ENCODE measurements around the gene LGR5. TPM values are rescaled to one million over a fixed set of nuclear protein-coding genes. Genes with fewer than 3 reads are reported as not detected.

LGR5 gene
- total and polyA plus RNA-seq, 2 donors (not counting 1 experiment from before 2014, with no cell fraction given), result not detected

DNA sequence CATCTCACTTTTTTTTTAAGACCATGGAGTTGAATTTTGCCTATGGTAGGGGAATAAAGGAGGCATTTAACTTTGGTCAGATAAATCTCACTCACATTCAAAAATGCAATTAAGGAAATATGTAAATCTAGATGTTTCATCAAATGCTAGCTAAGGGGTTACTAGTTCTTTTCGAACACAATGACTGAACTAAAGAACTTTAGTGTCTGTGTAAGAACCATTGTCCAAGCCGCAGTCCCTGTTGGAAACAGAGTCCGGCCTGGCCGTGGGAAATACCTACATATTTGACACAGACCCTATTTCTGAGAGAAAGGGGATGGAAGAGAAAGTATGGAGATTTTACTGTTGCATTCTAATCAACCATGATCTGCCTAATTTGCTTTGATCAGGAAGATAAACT lies 17.4 kb downstream of the LGR5 start:
- Histone ChIP-seq H3K9me3 (ENCODE audit: control insufficient read depth, insufficient read depth, low read depth, low read length) (no peaks in the 10 kb centered on the region), H3K27me3 (ENCODE audit: control insufficient read depth, insufficient read depth, low read length) (peaks cover 3% of the 10 kb centered on the region), H3K36me3 (ENCODE audit: control insufficient read depth, insufficient read depth, low read length) (no peaks in the 10 kb centered on the region), H3K4me2 (ENCODE audit: extremely low read depth, insufficient read depth, low read length) (no peak overlapping the region), H3K27ac (ENCODE audit: insufficient read depth, low read length) (no peak overlapping the region), H3K4me3 (replicated peaks in 1 of 4; ENCODE audit: control extremely low read depth in 1 of 4, insufficient read depth in 1 of 4, low read depth in 3 of 4, low read length in 4 of 4) (no peak overlapping the region), H3K9ac (ENCODE audit: insufficient read depth, low read length) (no peak overlapping the region), H3K79me2 (ENCODE audit: control insufficient read depth, insufficient read depth, low read length) (no peaks in the 10 kb centered on the region), H2AFZ (ENCODE audit: low read length) (no peak overlapping the region), H3K4me1 (ENCODE audit: control insufficient read depth, extremely low read depth, insufficient read depth, low read length) (no peaks in the 10 kb centered on the region), H4K20me1 (ENCODE audit: control insufficient read depth, extremely low read depth, insufficient read depth, low read length) (no peaks in the 10 kb centered on the region)
- TF ChIP-seq, protein P1, sequence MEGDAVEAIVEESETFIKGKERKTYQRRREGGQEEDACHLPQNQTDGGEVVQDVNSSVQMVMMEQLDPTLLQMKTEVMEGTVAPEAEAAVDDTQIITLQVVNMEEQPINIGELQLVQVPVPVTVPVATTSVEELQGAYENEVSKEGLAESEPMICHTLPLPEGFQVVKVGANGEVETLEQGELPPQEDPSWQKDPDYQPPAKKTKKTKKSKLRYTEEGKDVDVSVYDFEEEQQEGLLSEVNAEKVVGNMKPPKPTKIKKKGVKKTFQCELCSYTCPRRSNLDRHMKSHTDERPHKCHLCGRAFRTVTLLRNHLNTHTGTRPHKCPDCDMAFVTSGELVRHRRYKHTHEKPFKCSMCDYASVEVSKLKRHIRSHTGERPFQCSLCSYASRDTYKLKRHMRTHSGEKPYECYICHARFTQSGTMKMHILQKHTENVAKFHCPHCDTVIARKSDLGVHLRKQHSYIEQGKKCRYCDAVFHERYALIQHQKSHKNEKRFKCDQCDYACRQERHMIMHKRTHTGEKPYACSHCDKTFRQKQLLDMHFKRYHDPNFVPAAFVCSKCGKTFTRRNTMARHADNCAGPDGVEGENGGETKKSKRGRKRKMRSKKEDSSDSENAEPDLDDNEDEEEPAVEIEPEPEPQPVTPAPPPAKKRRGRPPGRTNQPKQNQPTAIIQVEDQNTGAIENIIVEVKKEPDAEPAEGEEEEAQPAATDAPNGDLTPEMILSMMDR (conservative IDR thresholded peaks at IDR 0.05 in 1 of 2, IDR thresholded peaks at IDR 0.05 in 1 of 2; ENCODE audit: low read depth in 1 of 2, low read length in 2 of 2), result no peak
- TF ChIP-seq EZH2 (IDR thresholded peaks at IDR 0.05; ENCODE audit: low read length, missing control alignments), result no peak
- no peak for DNase-seq (ENCODE audit: low read depth in 2 of 2)

GRCh38 chr12:71460318-71460717 lies 20.7 kb downstream of the LGR5 start:
- Histone ChIP-seq H3K9me3 (ENCODE audit: control insufficient read depth, insufficient read depth, low read depth, low read length) (no peaks in the 10 kb centered on the region), H4K20me1 (ENCODE audit: control insufficient read depth, extremely low read depth, insufficient read depth, low read length) (no peaks in the 10 kb centered on the region), H3K79me2 (ENCODE audit: control insufficient read depth, insufficient read depth, low read length) (no peaks in the 10 kb centered on the region), H2AFZ (ENCODE audit: low read length) (no peak overlapping the region), H3K4me1 (ENCODE audit: control insufficient read depth, extremely low read depth, insufficient read depth, low read length) (no peaks in the 10 kb centered on the region), H3K27ac (ENCODE audit: insufficient read depth, low read length) (no peak overlapping the region), H3K4me2 (ENCODE audit: extremely low read depth, insufficient read depth, low read length) (no peak overlapping the region), H3K9ac (ENCODE audit: insufficient read depth, low read length) (no peak overlapping the region), H3K36me3 (ENCODE audit: control insufficient read depth, insufficient read depth, low read length) (no peaks in the 10 kb centered on the region), H3K4me3 (replicated peaks in 1 of 4; ENCODE audit: control extremely low read depth in 1 of 4, insufficient read depth in 1 of 4, low read depth in 3 of 4, low read length in 4 of 4) (no peak overlapping the region), H3K27me3 (ENCODE audit: control insufficient read depth, insufficient read depth, low read length) (no peaks in the 10 kb centered on the region)
- TF ChIP-seq EZH2 (IDR thresholded peaks at IDR 0.05; ENCODE audit: low read length, missing control alignments), result no peak
- TF ChIP-seq, protein P1 (conservative IDR thresholded peaks at IDR 0.05 in 1 of 2, IDR thresholded peaks at IDR 0.05 in 1 of 2; ENCODE audit: low read depth in 1 of 2, low read length in 2 of 2), result no peak
- DNase-seq (ENCODE audit: low read depth in 2 of 2), result no peak

DNA sequence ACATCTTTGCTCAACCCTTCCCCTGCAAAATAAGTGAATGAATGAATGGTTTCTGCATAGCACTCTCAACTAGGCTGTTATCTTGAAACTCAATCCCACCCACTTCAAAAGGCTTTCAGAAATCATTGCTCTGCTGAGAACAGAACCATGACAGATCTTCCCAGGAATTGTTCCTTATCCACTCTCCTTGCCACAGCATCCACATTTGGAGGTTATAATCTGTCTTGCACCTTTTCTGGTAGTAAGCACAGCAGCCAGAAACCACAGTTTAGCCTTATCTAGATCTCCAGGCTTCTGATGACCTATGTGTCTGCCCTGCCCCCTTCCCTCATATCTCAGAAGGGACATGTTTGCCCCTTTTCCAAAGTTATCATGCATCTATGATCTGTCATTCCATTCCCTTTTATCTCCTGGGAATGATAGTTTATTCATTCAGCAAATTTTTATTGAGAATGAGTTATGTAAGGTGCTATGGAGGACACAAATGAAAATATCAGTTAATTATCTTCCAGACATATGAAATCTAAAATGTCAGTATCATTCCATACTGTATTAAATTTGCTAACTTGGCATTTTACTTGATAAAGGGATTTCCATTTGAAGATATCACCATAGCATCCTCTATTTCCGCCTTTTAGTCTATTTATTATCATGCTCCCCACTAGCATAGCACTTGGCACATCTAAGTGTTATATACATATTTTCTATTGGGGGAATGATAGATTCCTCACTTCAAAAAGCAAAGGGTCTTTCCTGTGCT lies 21.4 kb downstream of the LGR5 start:
- H3K79me2 ChIP-seq (ENCODE audit: control insufficient read depth, insufficient read depth, low read length), result no peaks in the 10 kb centered on the region
- H3K27me3 ChIP-seq (ENCODE audit: control insufficient read depth, insufficient read depth, low read length), result no peaks in the 10 kb centered on the region
- no peak overlapping the region for H3K4me2 ChIP-seq (ENCODE audit: extremely low read depth, insufficient read depth, low read length)
- no peaks in the 10 kb centered on the region for H4K20me1 ChIP-seq (ENCODE audit: control insufficient read depth, extremely low read depth, insufficient read depth, low read length)
- H3K4me1 ChIP-seq (ENCODE audit: control insufficient read depth, extremely low read depth, insufficient read depth, low read length), result no peaks in the 10 kb centered on the region
- TF ChIP-seq, protein P1 (conservative IDR thresholded peaks at IDR 0.05 in 1 of 2, IDR thresholded peaks at IDR 0.05 in 1 of 2; ENCODE audit: low read depth in 1 of 2, low read length in 2 of 2), result no peak
- no peak for TF ChIP-seq EZH2 (IDR thresholded peaks at IDR 0.05; ENCODE audit: low read length, missing control alignments)
- DNase-seq (ENCODE audit: low read depth in 2 of 2), result no peak
- no peak overlapping the region for H3K27ac ChIP-seq (ENCODE audit: insufficient read depth, low read length)
- H3K9ac ChIP-seq (ENCODE audit: insufficient read depth, low read length), result no peak overlapping the region
- no peaks in the 10 kb centered on the region for H3K36me3 ChIP-seq (ENCODE audit: control insufficient read depth, insufficient read depth, low read length)
- H2AFZ ChIP-seq (ENCODE audit: low read length), result no peak overlapping the region
- H3K9me3 ChIP-seq (ENCODE audit: control insufficient read depth, insufficient read depth, low read depth, low read length), result no peaks in the 10 kb centered on the region
- H3K4me3 ChIP-seq (replicated peaks in 1 of 4; ENCODE audit: control extremely low read depth in 1 of 4, insufficient read depth in 1 of 4, low read depth in 3 of 4, low read length in 4 of 4), result no peak overlapping the region
